ENCODE measurements around the gene AP2M1. TPM values are rescaled to one million over a fixed set of nuclear protein-coding genes. Genes with fewer than 3 reads are reported as not detected.

Gene AP2M1
- total and polyA plus RNA-seq, 2 of the 8 experiments (the other 6 are each of a cell fraction or from before 2014, with no cell fraction given), result 403 to 454 TPM

DNA sequence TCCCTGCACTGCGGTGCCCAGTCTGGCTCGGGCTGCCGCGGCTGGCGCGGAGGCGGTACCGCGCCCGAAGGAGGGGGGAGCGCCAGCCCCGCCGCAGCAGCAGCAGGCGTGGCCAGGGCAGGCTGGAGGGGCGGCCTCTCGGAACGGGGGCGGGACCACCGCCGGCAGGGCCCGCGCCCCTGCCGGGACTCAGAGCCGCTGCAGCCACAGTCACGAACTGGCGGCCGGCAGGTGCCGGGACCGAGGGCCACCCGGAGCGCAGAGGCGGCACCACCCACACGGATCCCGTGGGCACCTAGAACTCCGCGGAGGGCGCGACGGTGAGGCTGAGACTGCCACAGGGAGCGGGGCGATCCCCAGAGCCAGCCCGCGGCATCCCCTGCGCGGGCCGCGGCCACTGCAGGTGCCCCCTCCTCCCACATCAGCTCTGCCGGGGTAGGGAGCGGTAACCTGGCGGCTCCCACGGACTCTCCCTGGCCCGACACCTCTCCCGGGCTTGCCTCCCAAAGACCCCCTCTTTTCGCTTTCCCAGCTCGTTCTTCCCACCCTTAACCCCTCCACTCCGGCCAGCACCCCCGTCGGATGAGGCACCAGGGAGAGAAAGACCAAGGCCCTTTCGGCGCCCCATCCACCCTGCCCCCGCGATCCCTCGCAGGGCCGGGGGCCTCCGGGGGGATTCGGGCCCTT lies 54.9 kb downstream of the AP2M1 start, which contains the start of gene VWA5B2:
VWA5B2 (plus strand) TSS at position 192 of the 687 bp plus-strand sequence. CDS start 944 bp downstream, outside the sequence.
- no peak within 1 kb of the TSS for H3K27ac ChIP-seq (ENCODE audit: low read depth, low read length)
- H2AK5ac ChIP-seq (ENCODE audit: low read depth, low read length), result no peak within 1 kb of the TSS
- H4K8ac ChIP-seq (ENCODE audit: extremely low read depth, insufficient read depth, low read length), result no peak within 1 kb of the TSS
- H2BK20ac ChIP-seq (ENCODE audit: low read length), result no peak within 1 kb of the TSS
- peak within 1 kb of the TSS; percentile 27; the same call in 1 of the 2 replicates for H2AFZ ChIP-seq (ENCODE audit: low read length)
- no peak within 1 kb of the TSS for H2BK5ac ChIP-seq (ENCODE audit: low read depth, low read length)
- no peak within 1 kb of the TSS; the same call in 1 of the 2 replicates for H3K18ac ChIP-seq (ENCODE audit: extremely low read depth, low read length)
- peaks cover 0 to 8% (median 0%) of the 10 kb centered on the region in 4 experiments; a peak in 1 of 8 replicates for H3K36me3 ChIP-seq (ENCODE audit: control insufficient read depth in 2 of 4, insufficient read depth in 4 of 4, low read length in 3 of 4)
- peaks cover 11% of the 10 kb centered on the region; the same call in 1 of the 2 replicates for H3K23me2 ChIP-seq (ENCODE audit: low read depth, low read length)
- H3K79me2 ChIP-seq (ENCODE audit: control insufficient read depth in 1 of 2, insufficient read depth in 2 of 2, low read length in 2 of 2), result no peaks in the 10 kb centered on the region
- H2BK15ac ChIP-seq (ENCODE audit: low read length), result no peak within 1 kb of the TSS
- no peak within 1 kb of the TSS for H4K5ac ChIP-seq (ENCODE audit: insufficient read length, low read depth, low read length)
- no peak within 1 kb of the TSS; the same call in 1 of the 2 replicates for H2BK12ac ChIP-seq (ENCODE audit: low read depth, low read length)
- no peaks in the 10 kb centered on the region for H3K9me3 ChIP-seq (ENCODE audit: insufficient read depth in 2 of 2, low read depth in 1 of 2, low read length in 1 of 2)
- H4K20me1 ChIP-seq (replicated peaks in 1 of 2; ENCODE audit: control insufficient read depth in 1 of 2, insufficient read depth in 2 of 2, low read length in 2 of 2), result peaks cover 4 to 7% of the 10 kb centered on the region in 2 experiments
- no peak within 1 kb of the TSS for H2BK120ac ChIP-seq (replicated peaks; ENCODE audit: low read depth, low read length)
- H3K56ac ChIP-seq (replicated peaks; ENCODE audit: insufficient read length, low read depth, low read length), result no peak within 1 kb of the TSS
- no peak within 1 kb of the TSS for H4K91ac ChIP-seq (replicated peaks; ENCODE audit: insufficient read length, low read length)
- 5% methylated on average over 48 of the region's 66 CpGs; no CpG with 5 or more reads in 1 of the 2 experiments for WGBS, 2 experiments (ENCODE audit: extremely low coverage in 1 of 2, insufficient coverage in 1 of 2, insufficient read length in 1 of 2, insufficient replicate concordance in 2 of 2, low coverage in 1 of 2, low lambda C conversion rate in 2 of 2, missing lambda C conversion rate in 1 of 2)
- peaks cover 35 to 60% (median 53%) of the 10 kb centered on the region in 4 experiments for H3K27me3 ChIP-seq (replicated peaks in 1 of 4; ENCODE audit: control insufficient read depth in 3 of 4, extremely low read depth in 1 of 4, insufficient read depth in 3 of 4, low read length in 3 of 4)
- H3K4me2 ChIP-seq (ENCODE audit: insufficient read depth in 1 of 2, low read depth in 2 of 2, low read length in 2 of 2), result peak within 1 kb of the TSS; percentile 61 to 96
- H3K9ac ChIP-seq (replicated peaks in 1 of 4; ENCODE audit: extremely low read depth in 1 of 4, low read depth in 3 of 4, low read length in 3 of 4), result no peak within 1 kb of the TSS
- H3K4me1 ChIP-seq (replicated peaks in 1 of 4; ENCODE audit: control insufficient read depth in 3 of 4, insufficient read depth in 4 of 4, low read length in 3 of 4), result peaks cover 0 to 20% (median 4%) of the 10 kb centered on the region in 4 experiments; a peak in 5 of 7 replicates
- no peak within 1 kb of the TSS for H3K14ac ChIP-seq (ENCODE audit: insufficient read length)
- no peaks in the 10 kb centered on the region for H3K79me1 ChIP-seq (ENCODE audit: low read depth, low read length)
- ChIA-PET POLR2A (ENCODE audit: partially characterized antibody) (interaction anchor here (0.5 to 2.5 kb wide), 10 partner anchors 10 to 90 kb away, joined by 3 to 10 read pairs (median 3); partner anchors contain the start of genes ABCF3 and EEF1AKMT4), CTCF (ENCODE audit: partially characterized antibody) (interaction anchor here (1.1 to 10.3 kb wide), 10 partner anchors 11 to 324 kb away, joined by 3 to 183 read pairs (median 27); partner anchors contain the start of genes CAMK2N2 and EEF1AKMT4)
- DNase-seq (ENCODE audit: low read depth in 1 of 2, low spot score in 2 of 2) (peak in 1 of 2 experiments; percentile 86), FAIRE-seq (no peak)
- no peak within 1 kb of the TSS for H3K23ac ChIP-seq (ENCODE audit: insufficient read length)
- H3K4ac ChIP-seq (replicated peaks; ENCODE audit: insufficient read length, low read depth, low read length), result no peak within 1 kb of the TSS
- peak within 1 kb of the TSS; percentile 33 to 59 (median 45) for H3K4me3 ChIP-seq (ENCODE audit: extremely low read depth in 1 of 4, insufficient read depth in 2 of 4, low read depth in 3 of 4, low read length in 4 of 4)
- peak; percentile 62 for TF ChIP-seq EZH2 (IDR thresholded peaks at IDR 0.05; ENCODE audit: low read depth, low read length, severe bottlenecking)
- peak; percentile 23 for TF ChIP-seq ASH2L (IDR thresholded peaks at IDR 0.05; ENCODE audit: low read length)
- peak; percentile 23; the same call in 1 of the 2 replicates for TF ChIP-seq SUZ12 (IDR thresholded peaks at IDR 0.05; ENCODE audit: low read length)
- TF ChIP-seq, protein P1, sequence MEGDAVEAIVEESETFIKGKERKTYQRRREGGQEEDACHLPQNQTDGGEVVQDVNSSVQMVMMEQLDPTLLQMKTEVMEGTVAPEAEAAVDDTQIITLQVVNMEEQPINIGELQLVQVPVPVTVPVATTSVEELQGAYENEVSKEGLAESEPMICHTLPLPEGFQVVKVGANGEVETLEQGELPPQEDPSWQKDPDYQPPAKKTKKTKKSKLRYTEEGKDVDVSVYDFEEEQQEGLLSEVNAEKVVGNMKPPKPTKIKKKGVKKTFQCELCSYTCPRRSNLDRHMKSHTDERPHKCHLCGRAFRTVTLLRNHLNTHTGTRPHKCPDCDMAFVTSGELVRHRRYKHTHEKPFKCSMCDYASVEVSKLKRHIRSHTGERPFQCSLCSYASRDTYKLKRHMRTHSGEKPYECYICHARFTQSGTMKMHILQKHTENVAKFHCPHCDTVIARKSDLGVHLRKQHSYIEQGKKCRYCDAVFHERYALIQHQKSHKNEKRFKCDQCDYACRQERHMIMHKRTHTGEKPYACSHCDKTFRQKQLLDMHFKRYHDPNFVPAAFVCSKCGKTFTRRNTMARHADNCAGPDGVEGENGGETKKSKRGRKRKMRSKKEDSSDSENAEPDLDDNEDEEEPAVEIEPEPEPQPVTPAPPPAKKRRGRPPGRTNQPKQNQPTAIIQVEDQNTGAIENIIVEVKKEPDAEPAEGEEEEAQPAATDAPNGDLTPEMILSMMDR (IDR thresholded peaks at IDR 0.05; ENCODE audit: control extremely low read depth in 1 of 3, insufficient read depth in 1 of 3, low read depth in 1 of 3, low read length in 3 of 3), result peak in 2 of 3 experiments; percentile 14 to 15; a peak in 1 of 4 replicates
- TF ChIP-seq JUND (IDR thresholded peaks at IDR 0.05; ENCODE audit: low read length), result no peak
- no peak for TF ChIP-seq RXRA (IDR thresholded peaks at IDR 0.05; ENCODE audit: insufficient read depth, low read depth, low read length)
- 0 out of 2 replicates have a peak, but pooled peaks have one; percentile 23 for TF ChIP-seq PHF8 (conservative IDR thresholded peaks at IDR 0.05; ENCODE audit: low read depth, low read length)
- no peak for TF ChIP-seq TAF7 (optimal IDR thresholded peaks at IDR 0.05; ENCODE audit: borderline replicate concordance, low read depth, low read length)
